ENCODE results near the gene KIF5B.

DNA sequence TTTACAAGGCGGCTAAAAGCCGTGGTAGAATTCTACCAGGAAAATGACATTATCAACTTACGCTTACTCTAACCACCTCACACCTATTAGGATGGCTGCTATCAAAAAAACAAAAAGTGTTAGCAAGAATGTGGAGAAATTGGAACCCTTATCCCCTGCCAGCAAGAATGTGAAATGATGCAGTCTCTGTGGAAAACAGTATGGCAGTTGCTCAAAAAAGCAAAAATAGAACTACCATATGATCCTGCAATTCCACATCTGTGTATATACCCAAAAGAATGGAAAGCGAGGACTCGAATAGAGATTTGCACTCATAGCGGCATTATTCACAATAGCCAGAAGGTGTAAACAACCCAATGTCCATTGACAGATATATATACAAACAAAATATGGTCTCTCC lies 61.3 kb downstream of the KIF5B start:
- TF ChIP-seq CTCF (IDR thresholded peaks at IDR 0.05; ENCODE audit: low read depth, low read length) = no peak
- TF ChIP-seq POLR2A (IDR thresholded peaks at IDR 0.05; ENCODE audit: extremely low read depth, insufficient read length) = no peak
- no peak for TF ChIP-seq MAX (IDR thresholded peaks at IDR 0.05; ENCODE audit: low read depth, low read length)
